ENCODE data around the gene KLC1.

- TF ChIP-seq SIN3A (IDR thresholded peaks at IDR 0.05; ENCODE audit: low read depth) (no peak), CTCF (IDR thresholded peaks at IDR 0.05 in 2 of 3, conservative IDR thresholded peaks at IDR 0.05 in 1 of 3; ENCODE audit: borderline replicate concordance in 1 of 3, insufficient read depth in 1 of 3, low read depth in 2 of 3, low read length in 2 of 3) (no peak), CEBPB (IDR thresholded peaks at IDR 0.05; ENCODE audit: low read depth) (no peak), JUND (IDR thresholded peaks at IDR 0.05) (no peak), EZH2 (IDR thresholded peaks at IDR 0.05) (no peak), POLR2A (IDR thresholded peaks at IDR 0.05; ENCODE audit: borderline replicate concordance, extremely low read depth, insufficient read depth, insufficient read length) (no peak), MAX (IDR thresholded peaks at IDR 0.05) (no peak), SP1 (IDR thresholded peaks at IDR 0.05; ENCODE audit: low read depth) (no peak), EGR1 (IDR thresholded peaks at IDR 0.05; ENCODE audit: low read depth) (no peak), ZNF274 (IDR thresholded peaks at IDR 0.05; ENCODE audit: low read depth, low read length) (no peak), RAD21 (IDR thresholded peaks at IDR 0.05; ENCODE audit: low read depth) (no peak), REST (IDR thresholded peaks at IDR 0.05; ENCODE audit: low read depth) (no peak)
Observed at GRCh38 chr14:103697603-103698379, 68.8 kb downstream of the KLC1 start.

Data from HCT116 (cell line).